Measurements from ENCODE around the gene CBLL2.

DNA sequence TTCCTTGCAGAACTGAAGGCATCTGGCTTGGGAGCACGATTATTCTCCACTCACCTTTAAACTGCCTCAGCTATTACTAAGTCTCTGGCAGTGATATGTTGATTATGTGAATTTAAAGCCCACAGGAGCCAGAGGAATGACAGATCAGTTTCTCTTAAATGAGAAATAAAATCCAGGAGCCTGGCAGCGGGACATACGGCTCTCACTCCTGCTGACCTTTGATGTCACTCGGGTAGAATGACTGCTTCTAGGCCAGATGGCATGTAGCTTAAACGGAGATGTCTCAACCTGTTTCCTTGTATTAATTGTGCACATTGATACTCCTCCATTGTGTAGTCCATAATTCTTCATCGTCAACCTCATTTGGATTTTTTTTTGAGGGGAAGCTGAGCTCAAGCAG lies 4.0 kb upstream of the CBLL2 start:
- TF ChIP-seq, protein P1, sequence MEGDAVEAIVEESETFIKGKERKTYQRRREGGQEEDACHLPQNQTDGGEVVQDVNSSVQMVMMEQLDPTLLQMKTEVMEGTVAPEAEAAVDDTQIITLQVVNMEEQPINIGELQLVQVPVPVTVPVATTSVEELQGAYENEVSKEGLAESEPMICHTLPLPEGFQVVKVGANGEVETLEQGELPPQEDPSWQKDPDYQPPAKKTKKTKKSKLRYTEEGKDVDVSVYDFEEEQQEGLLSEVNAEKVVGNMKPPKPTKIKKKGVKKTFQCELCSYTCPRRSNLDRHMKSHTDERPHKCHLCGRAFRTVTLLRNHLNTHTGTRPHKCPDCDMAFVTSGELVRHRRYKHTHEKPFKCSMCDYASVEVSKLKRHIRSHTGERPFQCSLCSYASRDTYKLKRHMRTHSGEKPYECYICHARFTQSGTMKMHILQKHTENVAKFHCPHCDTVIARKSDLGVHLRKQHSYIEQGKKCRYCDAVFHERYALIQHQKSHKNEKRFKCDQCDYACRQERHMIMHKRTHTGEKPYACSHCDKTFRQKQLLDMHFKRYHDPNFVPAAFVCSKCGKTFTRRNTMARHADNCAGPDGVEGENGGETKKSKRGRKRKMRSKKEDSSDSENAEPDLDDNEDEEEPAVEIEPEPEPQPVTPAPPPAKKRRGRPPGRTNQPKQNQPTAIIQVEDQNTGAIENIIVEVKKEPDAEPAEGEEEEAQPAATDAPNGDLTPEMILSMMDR (IDR thresholded peaks at IDR 0.05), result no peak
- TF ChIP-seq POLR2A (IDR thresholded peaks at IDR 0.05), result no peak

Measured in ovary (tissue), 3 donors.